Upper lobe of right lung (tissue), 1 donor: ENCODE measurements around the gene HMGN1. TPM values are rescaled to one million over a fixed set of nuclear protein-coding genes. Genes with fewer than 3 reads are reported as not detected.

Source experiments
- ATAC-seq: fragments of 200-7000 bp; cut with Tn5 transposase; one replicate; pipeline ENCODE4 v1.9.1; 2020; ENCODE audit warnings: mild to moderate bottlenecking, moderate library complexity
- DNase-seq: peaks from one replicate; pipeline ENCODE4 v3.0.0-alpha.2; 2020
- H3K27ac ChIP-seq: fragments of 200-600 bp; one replicate; pipeline ENCODE4 v1.8.0; 2022
- H3K27me3 ChIP-seq: fragments of 200-600 bp; one replicate; pipeline ENCODE4 v1.8.0; 2022; ENCODE audit warnings: mild to moderate bottlenecking
- H3K36me3 ChIP-seq: fragments of 200-600 bp; one replicate; pipeline ENCODE4 v1.8.0; 2022
- H3K4me1 ChIP-seq: fragments of 200-600 bp; one replicate; pipeline ENCODE4 v1.8.0; 2022
- H3K4me3 ChIP-seq: fragments of 200-600 bp; one replicate; pipeline ENCODE4 v1.8.0; 2022; ENCODE audit warnings: mild to moderate bottlenecking
- H3K9me3 ChIP-seq: fragments of 200-600 bp; one replicate; pipeline ENCODE4 v1.8.0; 2022
- intact Hi-C: fragments of 100-400 bp; cut with DNase I; formaldehyde crosslinking; loops from one replicate; pipeline ENCODE4 v1.11.0; 2022
- total RNA-seq: library from RNA; stranded (reverse); fragmentation: NEBNext Ultra II Directional; extraction: Animal tissue kit (Norgen Biotek cat#: 25700); gene quantifications from one replicate; pipeline ENCODE4 v1.2.1, GENCODE V29; 2021
- TF ChIP-seq, protein P1 (sequence below): fragments of 200-600 bp; IDR thresholded peaks from one replicate; pipeline ENCODE4 v1.8.0; 2022; ENCODE audit warnings: antibody characterized with exemption
- donor health status: DM: no; HTN: yes; CAD: no; lungs with severe emphysema.

Gene HMGN1
- total RNA-seq, 1 donor from 2014 or later, result 170 TPM

DNA sequence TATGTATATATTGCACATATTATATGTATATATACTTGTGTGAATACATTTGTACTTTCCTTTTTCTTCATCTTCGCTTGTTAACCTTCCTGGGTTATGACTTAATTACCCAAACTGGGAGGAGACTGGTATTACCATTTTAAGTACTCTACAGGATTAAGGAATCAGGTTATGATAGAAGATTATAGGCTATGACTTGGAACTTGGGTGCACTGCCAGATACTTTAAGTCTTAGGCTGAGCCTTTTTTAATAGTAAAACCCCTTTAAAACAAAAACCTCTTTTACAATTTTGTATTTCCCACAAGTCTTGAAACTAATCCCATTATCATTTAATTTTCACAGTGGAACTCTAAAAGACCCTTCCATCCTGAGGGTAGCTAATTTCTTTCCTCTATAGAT, 41.4 kb downstream of the HMGN1 start:
- H3K36me3 ChIP-seq, result peaks cover 40% of the 10 kb centered on the region
- no peak overlapping the region for H3K4me3 ChIP-seq
- no peaks in the 10 kb centered on the region for H3K9me3 ChIP-seq
- ATAC-seq (no peak), DNase-seq (no peak)
- TF ChIP-seq, protein P1, sequence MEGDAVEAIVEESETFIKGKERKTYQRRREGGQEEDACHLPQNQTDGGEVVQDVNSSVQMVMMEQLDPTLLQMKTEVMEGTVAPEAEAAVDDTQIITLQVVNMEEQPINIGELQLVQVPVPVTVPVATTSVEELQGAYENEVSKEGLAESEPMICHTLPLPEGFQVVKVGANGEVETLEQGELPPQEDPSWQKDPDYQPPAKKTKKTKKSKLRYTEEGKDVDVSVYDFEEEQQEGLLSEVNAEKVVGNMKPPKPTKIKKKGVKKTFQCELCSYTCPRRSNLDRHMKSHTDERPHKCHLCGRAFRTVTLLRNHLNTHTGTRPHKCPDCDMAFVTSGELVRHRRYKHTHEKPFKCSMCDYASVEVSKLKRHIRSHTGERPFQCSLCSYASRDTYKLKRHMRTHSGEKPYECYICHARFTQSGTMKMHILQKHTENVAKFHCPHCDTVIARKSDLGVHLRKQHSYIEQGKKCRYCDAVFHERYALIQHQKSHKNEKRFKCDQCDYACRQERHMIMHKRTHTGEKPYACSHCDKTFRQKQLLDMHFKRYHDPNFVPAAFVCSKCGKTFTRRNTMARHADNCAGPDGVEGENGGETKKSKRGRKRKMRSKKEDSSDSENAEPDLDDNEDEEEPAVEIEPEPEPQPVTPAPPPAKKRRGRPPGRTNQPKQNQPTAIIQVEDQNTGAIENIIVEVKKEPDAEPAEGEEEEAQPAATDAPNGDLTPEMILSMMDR, result no peak
- no peaks in the 10 kb centered on the region for H3K27me3 ChIP-seq
- intact Hi-C loops, result no loop called here
- no peak overlapping the region for H3K27ac ChIP-seq
- H3K4me1 ChIP-seq, result peaks cover 16% of the 10 kb centered on the region

DNA sequence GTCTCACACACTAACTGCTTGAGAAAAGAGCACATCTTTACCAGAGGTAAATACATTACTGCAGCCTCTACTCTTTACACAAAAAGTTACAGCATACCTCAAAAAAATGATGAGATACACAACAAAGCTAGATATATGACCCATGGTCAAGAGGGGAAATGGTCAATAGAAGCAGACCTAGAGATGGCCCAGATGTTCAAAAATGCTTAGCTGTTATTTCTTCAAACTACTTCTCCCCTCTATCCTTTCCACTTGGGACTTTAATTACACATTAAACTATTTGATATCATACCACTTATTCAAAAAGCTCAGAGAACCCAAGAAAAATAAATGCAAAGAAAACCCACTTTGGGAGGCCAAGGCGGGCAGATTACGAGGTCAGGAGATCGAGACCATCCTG, 48.3 kb downstream of the HMGN1 start:
- H3K4me1 ChIP-seq, result no peaks in the 10 kb centered on the region
- no peak overlapping the region for H3K4me3 ChIP-seq
- no peaks in the 10 kb centered on the region for H3K27me3 ChIP-seq
- TF ChIP-seq, protein P1, result no peak
- no peaks in the 10 kb centered on the region for H3K9me3 ChIP-seq
- no peak for ATAC-seq
- H3K27ac ChIP-seq, result no peak overlapping the region
- intact Hi-C loops, result no loop called here
- no peak for DNase-seq
- H3K36me3 ChIP-seq, result peaks cover 62% of the 10 kb centered on the region

DNA sequence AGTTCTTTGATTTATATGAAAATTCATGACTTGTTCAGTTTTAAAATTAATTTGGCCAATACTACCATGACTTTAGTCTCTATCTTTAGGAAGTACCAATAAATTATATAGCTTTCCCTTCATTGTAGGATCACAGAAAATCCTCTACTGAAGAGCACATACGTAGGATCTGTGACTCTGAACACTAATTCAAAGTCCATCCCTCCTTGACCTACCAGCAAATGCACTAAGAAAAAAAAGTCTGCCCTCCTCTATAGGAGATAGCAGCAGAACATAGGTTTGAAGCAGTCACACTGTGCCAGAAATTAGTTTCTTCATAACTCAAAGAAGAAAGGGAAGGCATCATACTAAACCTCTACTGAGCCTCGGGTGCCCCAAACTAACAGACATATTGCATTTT, 52.0 kb downstream of the HMGN1 start:
- Histone ChIP-seq H3K9me3 (no peaks in the 10 kb centered on the region), H3K4me1 (no peaks in the 10 kb centered on the region), H3K27me3 (no peaks in the 10 kb centered on the region), H3K36me3 (peaks cover 72% of the 10 kb centered on the region), H3K4me3 (no peak overlapping the region), H3K27ac (no peak overlapping the region)
- ATAC-seq (no peak), DNase-seq (no peak)
- intact Hi-C loops, result no loop called here
- TF ChIP-seq, protein P1, result no peak

Other genes with a start within 250 kb of the HMGN1 start
- 21.4 TPM for gene PSMG1, start 165.6 kb downstream of the HMGN1 start, total RNA-seq
- 40.5 TPM for gene BRWD1, start 35.5 kb downstream of the HMGN1 start, total RNA-seq
- gene LCA5L, start 96.7 kb upstream of the HMGN1 start, total RNA-seq, result 1.8 TPM
- 3.1 TPM for gene SH3BGR, start 102.9 kb upstream of the HMGN1 start, total RNA-seq